GM18951 (cell line): ENCODE measurements around the gene BCAT1.
"Not testable (repeated sequence)": the region's sequence is repeated elsewhere in the genome, so short reads cannot be mapped to it uniquely, and the experiment has no call there.

Experiments used
- POLR2A ChIP-seq: IDR thresholded peaks from 4 replicates; pipeline ENCODE4 v1.6.1; 2011; ENCODE audit warnings: mild to moderate bottlenecking; ENCODE audit not compliant: insufficient read length, insufficient read depth; ENCODE audit errors: extremely low read depth
- in situ Hi-C: fragments of 300-500 bp; cut with MboI; formaldehyde crosslinking; loops from one replicate; pipeline ENCODE4 v1.12.0; 2022; ENCODE audit warnings: low sequenced_read_pairs, mixed read lengths, inconsistent platforms; ENCODE audit not compliant: unreplicated experiment

Gene BCAT1

GRCh38 chr12:24950231-24950834 lies 1.4 kb upstream of the BCAT1 start:
- TF ChIP-seq POLR2A: no peak
- in situ Hi-C loops: no loop called here

- TF ChIP-seq POLR2A: no peak
Measured at GRCh38 chr12:24948420-24948756, 513 bp downstream of the BCAT1 start.

GRCh38 chr12:24947541-24948419 lies 1.1 kb downstream of the BCAT1 start:
- in situ Hi-C loops: no loop called here
- TF ChIP-seq POLR2A: no peak

More at GRCh38 chr12:24948420-24948756, 513 bp downstream of the BCAT1 start:
- in situ Hi-C loops: no loop called here

GRCh38 chr12:24945845-24946244 lies 3.1 kb downstream of the BCAT1 start:
- TF ChIP-seq POLR2A: no peak
- in situ Hi-C loops: no loop called here

- TF ChIP-seq POLR2A: no peak
- in situ Hi-C loops: no loop called here
Measured at GRCh38 chr12:24945039-24945438, 3.9 kb downstream of the BCAT1 start.

GRCh38 chr12:24944601-24944975 lies 4.3 kb downstream of the BCAT1 start:
- in situ Hi-C loops: no loop called here
- no peak for TF ChIP-seq POLR2A

GRCh38 chr12:24943947-24944600 lies 4.8 kb downstream of the BCAT1 start:
- no peak for TF ChIP-seq POLR2A

GRCh38 chr12:24940157-24940556 lies 8.7 kb downstream of the BCAT1 start:
- in situ Hi-C loops: no loop called here
- TF ChIP-seq POLR2A: no peak

More at GRCh38 chr12:24943947-24944600, 4.8 kb downstream of the BCAT1 start:
- in situ Hi-C loops: no loop called here

GRCh38 chr12:24939551-24939950 lies 9.3 kb downstream of the BCAT1 start:
- in situ Hi-C loops: not testable (repeated sequence)

- in situ Hi-C loops: no loop called here
- TF ChIP-seq POLR2A: no peak
Measured at GRCh38 chr12:24938341-24938740, 10.6 kb downstream of the BCAT1 start.

GRCh38 chr12:24937553-24938244 lies 11.2 kb downstream of the BCAT1 start:
- TF ChIP-seq POLR2A: no peak
- in situ Hi-C loops: no loop called here

GRCh38 chr12:24933694-24934407 lies 15.1 kb downstream of the BCAT1 start:
- in situ Hi-C loops: no loop called here

More at GRCh38 chr12:24933694-24934407, 15.1 kb downstream of the BCAT1 start:
- no peak for TF ChIP-seq POLR2A
